H1 (cell line): Measurements from ENCODE around the gene CDKN2B.

Experiments used
- CTCF ChIP-seq, 3 experiments: IDR thresholded peaks; 1 replicate in 2 of 3; 2 replicates in 1 of 3; pipeline versions ENCODE4 v1.5.1 to v1.6.1; 2011; ENCODE audit warnings: low read length in 3 of 3, mild to moderate bottlenecking in 3 of 3, inconsistent platforms in 2 of 3, low read depth in 1 of 3, moderate library complexity in 1 of 3; ENCODE audit not compliant: insufficient read depth in 1 of 3; ENCODE audit errors: control extremely low read depth in 1 of 3
- EP300 ChIP-seq, 2 experiments: IDR thresholded peaks; 1 replicate in 1 of 2; 2 replicates in 1 of 2; pipeline ENCODE4 v1.6.1; 2011 to 2012; ENCODE audit warnings: low read depth in 2 of 2, low read length in 2 of 2, mild to moderate bottlenecking in 2 of 2, borderline replicate concordance in 1 of 2, inconsistent platforms in 1 of 2, moderate library complexity in 1 of 2
- JUN ChIP-seq: IDR thresholded peaks from 2 replicates; pipeline ENCODE4 v1.6.1; 2011; ENCODE audit warnings: low read depth, mild to moderate bottlenecking, improper control_type of control experiment, low read length
- POLR2A ChIP-seq, 2 experiments: IDR thresholded peaks; 1 replicate in 1 of 2; 2 replicates in 1 of 2; pipeline ENCODE4 v1.6.1; 2011; ENCODE audit warnings: low read depth in 2 of 2, low read length in 2 of 2, mild to moderate bottlenecking in 2 of 2; ENCODE audit errors: control extremely low read depth in 1 of 2

- no peak for TF ChIP-seq CTCF (IDR thresholded peaks at IDR 0.05; ENCODE audit: control extremely low read depth in 1 of 3, insufficient read depth in 1 of 3, low read depth in 1 of 3, low read length in 3 of 3)
- no peak for TF ChIP-seq EP300 (IDR thresholded peaks at IDR 0.05; ENCODE audit: borderline replicate concordance in 1 of 2, low read depth in 2 of 2, low read length in 2 of 2)
- no peak for TF ChIP-seq POLR2A (IDR thresholded peaks at IDR 0.05; ENCODE audit: control extremely low read depth in 1 of 2, low read depth in 2 of 2, low read length in 2 of 2)
- no peak for TF ChIP-seq JUN
Observed at GRCh38 chr9:21995666-21996398, 13.3 kb downstream of the CDKN2B start.
